ENCODE measurements around the gene QDPR.

Gene QDPR

GRCh38 chr4:17497890-17498523, 13.9 kb downstream of the QDPR start:
- Histone ChIP-seq H3K9ac (ENCODE audit: low read length) (no peak overlapping the region), H3K4me3 (ENCODE audit: low read length) (no peak overlapping the region), H3K36me3 (ENCODE audit: control insufficient read depth, insufficient read depth, low read length) (peaks cover 8% of the 10 kb centered on the region)

GRCh38 chr4:17494258-17495190, 17.4 kb downstream of the QDPR start:
- peaks cover 9% of the 10 kb centered on the region for H3K4me1 ChIP-seq (ENCODE audit: control insufficient read depth, insufficient read depth, low read length)
- H3K9ac ChIP-seq (ENCODE audit: low read length) = no peak overlapping the region
- no peaks in the 10 kb centered on the region for H3K27me3 ChIP-seq (ENCODE audit: control insufficient read depth, insufficient read depth, low read length)
- peaks cover 3% of the 10 kb centered on the region for H3K36me3 ChIP-seq (ENCODE audit: control insufficient read depth, insufficient read depth, low read length)
- H3K9me3 ChIP-seq (ENCODE audit: control insufficient read depth, low read length) = no peaks in the 10 kb centered on the region
- H3K4me3 ChIP-seq (ENCODE audit: low read length) = no peak overlapping the region

More at GRCh38 chr4:17497890-17498523, 13.9 kb downstream of the QDPR start:
- H3K27me3 ChIP-seq (ENCODE audit: control insufficient read depth, insufficient read depth, low read length) = no peaks in the 10 kb centered on the region
- H3K4me1 ChIP-seq (ENCODE audit: control insufficient read depth, insufficient read depth, low read length) = peaks cover 3% of the 10 kb centered on the region
- no peaks in the 10 kb centered on the region for H3K9me3 ChIP-seq (ENCODE audit: control insufficient read depth, low read length)

DNA sequence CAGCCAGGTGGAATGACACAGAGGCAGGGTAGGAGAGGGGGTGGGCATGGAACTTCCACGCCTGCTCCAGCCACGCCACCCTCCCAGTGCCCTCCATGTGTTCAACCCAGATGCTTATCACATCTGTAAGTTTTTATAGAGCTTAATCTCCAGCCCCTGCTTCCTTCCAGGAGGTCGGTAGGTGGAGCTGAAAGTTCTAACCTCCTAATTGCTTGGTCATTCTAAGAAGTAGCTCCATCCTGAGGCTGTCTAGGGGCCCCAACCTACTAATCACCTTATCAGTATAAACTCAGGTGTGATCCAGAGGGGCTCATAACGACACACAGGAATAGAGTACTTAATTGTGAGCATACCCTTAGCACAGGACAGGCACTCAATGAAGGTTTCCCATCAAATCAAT, 18.3 kb downstream of the QDPR start:
- H3K27me3 ChIP-seq (ENCODE audit: control insufficient read depth, insufficient read depth, low read length) = no peaks in the 10 kb centered on the region
- peaks cover 9% of the 10 kb centered on the region for H3K4me1 ChIP-seq (ENCODE audit: control insufficient read depth, insufficient read depth, low read length)
- H3K9me3 ChIP-seq (ENCODE audit: control insufficient read depth, low read length) = no peaks in the 10 kb centered on the region
- no peak overlapping the region for H3K4me3 ChIP-seq (ENCODE audit: low read length)
- no peak overlapping the region for H3K9ac ChIP-seq (ENCODE audit: low read length)
- H3K36me3 ChIP-seq (ENCODE audit: control insufficient read depth, insufficient read depth, low read length) = peaks cover 3% of the 10 kb centered on the region

DNA sequence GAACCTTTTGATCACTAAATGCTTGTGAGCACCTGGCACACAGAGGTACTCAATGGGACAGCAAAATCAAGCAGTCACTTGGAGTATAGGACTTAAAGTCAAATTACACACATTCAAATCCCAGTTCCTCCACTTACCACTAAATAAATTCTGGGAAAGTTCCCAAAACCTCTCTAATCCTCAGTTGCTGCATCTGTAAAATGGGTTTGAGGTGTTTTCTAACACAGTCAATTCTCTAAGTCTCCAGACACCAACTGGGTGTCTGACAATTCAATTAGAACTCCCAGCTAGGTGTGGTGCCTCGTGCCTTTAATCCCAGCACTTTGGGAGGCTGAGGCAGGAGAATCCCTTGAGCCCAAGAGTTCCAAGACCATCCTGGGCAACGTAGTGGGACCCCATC, 19.0 kb downstream of the QDPR start:
- Histone ChIP-seq H3K4me3 (ENCODE audit: low read length) (no peak overlapping the region), H3K36me3 (ENCODE audit: control insufficient read depth, insufficient read depth, low read length) (peaks cover 3% of the 10 kb centered on the region), H3K27me3 (ENCODE audit: control insufficient read depth, insufficient read depth, low read length) (no peaks in the 10 kb centered on the region), H3K9me3 (ENCODE audit: control insufficient read depth, low read length) (no peaks in the 10 kb centered on the region), H3K9ac (ENCODE audit: low read length) (no peak overlapping the region), H3K4me1 (ENCODE audit: control insufficient read depth, insufficient read depth, low read length) (peaks cover 9% of the 10 kb centered on the region)

GRCh38 chr4:17492058-17492741, 19.7 kb downstream of the QDPR start:
- no peak overlapping the region for H3K9ac ChIP-seq (ENCODE audit: low read length)
- H3K27me3 ChIP-seq (ENCODE audit: control insufficient read depth, insufficient read depth, low read length) = no peaks in the 10 kb centered on the region
- H3K36me3 ChIP-seq (ENCODE audit: control insufficient read depth, insufficient read depth, low read length) = peaks cover 3% of the 10 kb centered on the region
- no peak overlapping the region for H3K4me3 ChIP-seq (ENCODE audit: low read length)
- no peaks in the 10 kb centered on the region for H3K9me3 ChIP-seq (ENCODE audit: control insufficient read depth, low read length)
- H3K4me1 ChIP-seq (ENCODE audit: control insufficient read depth, insufficient read depth, low read length) = peaks cover 9% of the 10 kb centered on the region

DNA sequence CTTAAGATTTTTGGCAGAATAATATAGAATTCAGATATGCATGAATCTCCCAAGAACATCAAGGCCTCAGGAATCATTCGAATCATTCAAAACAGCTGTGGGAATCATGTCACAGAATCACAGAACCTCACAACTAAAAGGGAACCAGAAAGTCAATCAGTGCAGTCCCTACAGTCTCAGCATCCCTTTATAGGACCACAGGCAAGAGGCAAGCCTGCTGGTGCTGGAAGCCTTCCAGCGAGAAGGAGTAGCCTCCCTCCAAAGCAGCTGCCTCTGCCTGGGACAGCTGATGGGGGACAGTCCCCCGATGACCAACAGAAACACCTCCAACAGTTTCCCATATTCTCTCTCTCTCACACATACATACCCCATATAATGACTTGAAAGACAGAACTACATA, 20.7 kb downstream of the QDPR start:
- Histone ChIP-seq H3K4me3 (ENCODE audit: low read length) (no peak overlapping the region), H3K9me3 (ENCODE audit: control insufficient read depth, low read length) (no peaks in the 10 kb centered on the region), H3K4me1 (ENCODE audit: control insufficient read depth, insufficient read depth, low read length) (peaks cover 9% of the 10 kb centered on the region), H3K36me3 (ENCODE audit: control insufficient read depth, insufficient read depth, low read length) (peaks cover 3% of the 10 kb centered on the region), H3K9ac (ENCODE audit: low read length) (no peak overlapping the region), H3K27me3 (ENCODE audit: control insufficient read depth, insufficient read depth, low read length) (no peaks in the 10 kb centered on the region)

DNA sequence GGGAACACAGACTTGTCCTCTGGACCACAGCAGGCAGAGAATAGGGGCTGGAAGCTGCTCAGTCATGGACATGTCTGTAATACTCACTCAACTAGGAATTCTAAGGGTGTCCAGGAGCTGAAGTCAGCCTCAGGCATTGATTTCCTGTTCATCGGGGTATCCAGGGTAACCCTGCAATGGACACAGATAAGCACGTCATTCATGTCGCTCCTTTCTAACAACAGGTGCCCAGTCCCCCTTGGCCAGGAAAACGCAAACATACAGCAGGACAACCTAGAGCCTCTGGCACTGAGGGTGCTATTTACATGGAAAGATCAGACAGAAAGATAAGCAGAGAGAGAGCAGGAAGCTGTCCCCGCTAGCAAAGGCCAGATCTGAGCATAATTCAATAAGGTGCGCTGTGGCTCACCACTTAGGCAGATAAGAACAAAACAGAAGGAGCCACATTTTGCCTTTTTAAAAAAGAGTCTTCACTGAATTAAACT, 21.3 kb downstream of the QDPR start:
- Histone ChIP-seq H3K27me3 (ENCODE audit: control insufficient read depth, insufficient read depth, low read length) (no peaks in the 10 kb centered on the region), H3K4me3 (ENCODE audit: low read length) (no peak overlapping the region), H3K9me3 (ENCODE audit: control insufficient read depth, low read length) (no peaks in the 10 kb centered on the region), H3K4me1 (ENCODE audit: control insufficient read depth, insufficient read depth, low read length) (peaks cover 9% of the 10 kb centered on the region), H3K9ac (ENCODE audit: low read length) (no peak overlapping the region), H3K36me3 (ENCODE audit: control insufficient read depth, insufficient read depth, low read length) (peaks cover 3% of the 10 kb centered on the region)

DNA sequence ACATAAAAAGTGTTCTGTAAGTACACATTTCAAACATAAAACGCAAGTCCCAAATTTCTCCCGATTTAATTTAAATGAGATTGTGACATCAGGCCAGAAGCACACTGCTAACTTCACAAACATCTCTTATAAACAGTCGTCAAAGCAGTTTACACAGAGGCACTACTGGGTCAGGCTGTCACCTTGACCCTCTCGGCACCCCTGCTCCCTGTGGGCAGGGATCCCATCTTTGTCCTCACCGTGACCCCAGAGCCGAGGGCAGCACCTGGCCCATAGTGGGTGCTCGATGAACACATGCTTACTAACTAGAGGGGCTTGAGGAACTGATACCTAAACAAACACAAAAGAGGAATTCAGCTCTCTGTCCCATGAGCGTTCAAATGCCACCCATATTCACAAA, 22.2 kb downstream of the QDPR start:
- Histone ChIP-seq H3K9me3 (ENCODE audit: control insufficient read depth, low read length) (no peaks in the 10 kb centered on the region), H3K27me3 (ENCODE audit: control insufficient read depth, insufficient read depth, low read length) (no peaks in the 10 kb centered on the region), H3K4me1 (ENCODE audit: control insufficient read depth, insufficient read depth, low read length) (peaks cover 9% of the 10 kb centered on the region), H3K9ac (ENCODE audit: low read length) (no peak overlapping the region), H3K36me3 (ENCODE audit: control insufficient read depth, insufficient read depth, low read length) (peaks cover 3% of the 10 kb centered on the region), H3K4me3 (ENCODE audit: low read length) (no peak overlapping the region)

GRCh38 chr4:17489123-17489522, 22.8 kb downstream of the QDPR start:
- H3K4me1 ChIP-seq (ENCODE audit: control insufficient read depth, insufficient read depth, low read length) = peaks cover 7% of the 10 kb centered on the region
- H3K9me3 ChIP-seq (ENCODE audit: control insufficient read depth, low read length) = no peaks in the 10 kb centered on the region
- H3K36me3 ChIP-seq (ENCODE audit: control insufficient read depth, insufficient read depth, low read length) = peaks cover 3% of the 10 kb centered on the region
- H3K4me3 ChIP-seq (ENCODE audit: low read length) = no peak overlapping the region
- no peaks in the 10 kb centered on the region for H3K27me3 ChIP-seq (ENCODE audit: control insufficient read depth, insufficient read depth, low read length)
- H3K9ac ChIP-seq (ENCODE audit: low read length) = no peak overlapping the region

DNA sequence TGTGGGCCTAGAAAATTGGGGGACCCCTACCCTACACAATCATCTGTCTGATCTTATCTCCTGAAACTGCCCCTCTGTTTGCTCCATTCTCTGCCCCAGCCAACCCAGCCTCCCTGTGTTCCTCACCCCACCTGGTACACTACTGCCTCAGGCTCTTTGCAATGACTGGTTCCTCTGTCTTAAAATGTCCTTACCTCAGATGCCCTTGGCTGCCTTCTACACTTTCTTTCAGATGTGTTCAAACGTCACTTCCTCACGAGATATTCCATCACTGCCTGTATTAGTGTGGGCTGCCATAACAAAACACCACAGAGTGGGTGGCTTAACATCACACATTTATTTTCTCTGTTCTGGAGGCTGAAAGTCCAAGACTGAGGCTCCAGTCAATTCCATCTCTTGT, 29.2 kb downstream of the QDPR start:
- Histone ChIP-seq H3K27me3 (ENCODE audit: control insufficient read depth, insufficient read depth, low read length) (no peaks in the 10 kb centered on the region), H3K4me3 (ENCODE audit: low read length) (no peak overlapping the region), H3K36me3 (ENCODE audit: control insufficient read depth, insufficient read depth, low read length) (no peaks in the 10 kb centered on the region), H3K4me1 (ENCODE audit: control insufficient read depth, insufficient read depth, low read length) (no peaks in the 10 kb centered on the region), H3K9me3 (ENCODE audit: control insufficient read depth, low read length) (no peaks in the 10 kb centered on the region), H3K9ac (ENCODE audit: low read length) (no peak overlapping the region)

- H3K27me3 ChIP-seq (ENCODE audit: control insufficient read depth, insufficient read depth, low read length) = no peaks in the 10 kb centered on the region
- no peaks in the 10 kb centered on the region for H3K4me1 ChIP-seq (ENCODE audit: control insufficient read depth, insufficient read depth, low read length)
- no peaks in the 10 kb centered on the region for H3K9me3 ChIP-seq (ENCODE audit: control insufficient read depth, low read length)
- no peak overlapping the region for H3K4me3 ChIP-seq (ENCODE audit: low read length)
- H3K36me3 ChIP-seq (ENCODE audit: control insufficient read depth, insufficient read depth, low read length) = no peaks in the 10 kb centered on the region
- H3K9ac ChIP-seq (ENCODE audit: low read length) = no peak overlapping the region
These were observed 30.9 kb downstream of the QDPR start for GRCh38 chr4:17480955-17481354.
